WTC11 (cell line): ENCODE measurements around the gene ACTG2. TPM values are rescaled to one million over a fixed set of nuclear protein-coding genes. Genes with fewer than 3 reads are reported as not detected.

Experiments used
- ATAC-seq: fragments of 200-7000 bp; cut with Tn5 transposase; 2 replicates; pipeline ENCODE4 v1.10.0; 2021; ENCODE audit warnings: mild to moderate bottlenecking, moderate library complexity
- CTCF ChIA-PET: fragments of 300-600 bp; sonication (Branson Sonifier 250); formaldehyde crosslinking; loops from one replicate; lab custom pipeline; 2021; ENCODE audit warnings: antibody characterized with exemption; lab: Charles Lee
- POLR2A ChIA-PET: fragments of 350-600 bp; sonication (Branson Sonifier 250); formaldehyde crosslinking; loops from one replicate; lab custom pipeline; 2021; ENCODE audit warnings: antibody characterized with exemption; lab: Charles Lee
- DNase-seq: peaks from one replicate; pipeline ENCODE4 v3.0.0; 2021; ENCODE audit warnings: low spot score
- H3K27ac Mint-ChIP-seq: 2 replicates; pipeline ENCODE4 v1.8.0; 2021; ENCODE audit warnings: mixed read lengths
- H3K27me3 Mint-ChIP-seq: 2 replicates; pipeline ENCODE4 v1.8.0; 2021; ENCODE audit warnings: low read depth, mild to moderate bottlenecking, moderate library complexity, mixed read lengths
- H3K36me3 Mint-ChIP-seq: 2 replicates; pipeline ENCODE4 v1.8.0; 2021; ENCODE audit warnings: mixed read lengths
- H3K4me1 Mint-ChIP-seq: 2 replicates; pipeline ENCODE4 v1.8.0; 2022; ENCODE audit warnings: mixed read lengths
- H3K4me3 Mint-ChIP-seq: 2 replicates; pipeline ENCODE4 v1.8.0; 2021; ENCODE audit warnings: mild to moderate bottlenecking, moderate library complexity, mixed read lengths
- H3K9me3 Mint-ChIP-seq: 2 replicates; pipeline ENCODE4 v1.8.0; 2021; ENCODE audit warnings: mixed read lengths
- ARID4B ChIP-seq: sonication (generic); formaldehyde crosslinking; IDR thresholded peaks from 2 replicates; pipeline ENCODE4 v1.8.0; 2023; ENCODE audit warnings: missing genetic modification reagents, mild to moderate bottlenecking, borderline replicate concordance
- CREB1 ChIP-seq: sonication (generic); formaldehyde crosslinking; IDR thresholded peaks from 2 replicates; pipeline ENCODE4 v1.8.0; 2023; ENCODE audit warnings: mild to moderate bottlenecking, missing genetic modification reagents
- ELF4 ChIP-seq: sonication (generic); formaldehyde crosslinking; IDR thresholded peaks from 2 replicates; pipeline ENCODE4 v1.8.1; 2022; ENCODE audit warnings: low read depth, mild to moderate bottlenecking, moderate library complexity, missing genetic modification reagents
- EMX1 ChIP-seq: fragments of 250-450 bp; sonication (Bioruptor Pico); IDR thresholded peaks from 2 replicates; pipeline ENCODE4 v1.8.0; 2021; ENCODE audit warnings: mild to moderate bottlenecking
- FOXP4 ChIP-seq: sonication (generic); formaldehyde crosslinking; IDR thresholded peaks from 2 replicates; pipeline ENCODE4 v1.8.0; 2022; ENCODE audit warnings: mild to moderate bottlenecking, missing genetic modification reagents
- MLX ChIP-seq: sonication (generic); formaldehyde crosslinking; IDR thresholded peaks from 2 replicates; pipeline ENCODE4 v1.8.1; 2023; ENCODE audit warnings: mild to moderate bottlenecking, missing genetic modification reagents, moderate library complexity
- NFYB ChIP-seq: sonication (generic); formaldehyde crosslinking; conservative IDR thresholded peaks from 2 replicates; pipeline ENCODE4 v1.8.0; 2022; ENCODE audit warnings: low read depth, missing genetic modification reagents
- PREB ChIP-seq: sonication (generic); formaldehyde crosslinking; IDR thresholded peaks from 2 replicates; pipeline ENCODE4 v1.8.1; 2022; ENCODE audit warnings: mild to moderate bottlenecking, missing genetic modification reagents, moderate library complexity, borderline replicate concordance
- USF1 ChIP-seq: sonication (generic); formaldehyde crosslinking; IDR thresholded peaks from 2 replicates; pipeline ENCODE4 v1.8.0; 2022; ENCODE audit warnings: mild to moderate bottlenecking, missing genetic modification reagents
- ZNF219 ChIP-seq: sonication (generic); formaldehyde crosslinking; IDR thresholded peaks from 2 replicates; pipeline ENCODE4 v1.8.0; 2023; ENCODE audit warnings: missing genetic modification reagents, mild to moderate bottlenecking, borderline replicate concordance
- ZNF232 ChIP-seq: sonication (generic); formaldehyde crosslinking; IDR thresholded peaks from 2 replicates; pipeline ENCODE4 v1.8.0; 2022; ENCODE audit warnings: mild to moderate bottlenecking, missing genetic modification reagents
- ZNF281 ChIP-seq: sonication (generic); formaldehyde crosslinking; IDR thresholded peaks from 2 replicates; pipeline ENCODE4 v1.8.0; 2023; ENCODE audit warnings: mild to moderate bottlenecking, missing genetic modification reagents
- total RNA-seq: library from RNA; stranded (reverse); gene quantifications from 3 replicates; pipeline ENCODE4 v1.2.3, GENCODE V29; 2021

The ACTG2 gene
- total RNA-seq, 1 experiment from 2014 or later = 2.7 TPM

- TF ChIP-seq PREB (CRISPR knock-in tag) (no peak), ZNF281 (CRISPR knock-in tag) (no peak), USF1 (CRISPR knock-in tag) (no peak), MLX (no peak), ARID4B (CRISPR knock-in tag) (no peak), NFYB (no peak), EMX1 (CRISPR knock-in tag) (no peak), ZNF232 (CRISPR knock-in tag) (no peak), FOXP4 (CRISPR knock-in tag) (no peak), CREB1 (CRISPR knock-in tag) (no peak)
Observed at GRCh38 chr2:73933194-73933593, 40.4 kb downstream of the ACTG2 start (continued).

GRCh38 chr2:73935641-73936040 lies 42.8 kb downstream of the ACTG2 start:
- TF ChIP-seq ELF4 (CRISPR knock-in tag) (no peak), ZNF219 (CRISPR knock-in tag) (no peak), PREB (CRISPR knock-in tag) (no peak)
- POLR2A ChIA-PET = no interaction called here
- ATAC-seq = no peak

More at GRCh38 chr2:73935641-73936040, 42.8 kb downstream of the ACTG2 start:
- no peak for DNase-seq
- no peak overlapping the region for H3K4me3 Mint-ChIP-seq
- no peaks in the 10 kb centered on the region for H3K27me3 Mint-ChIP-seq
- peaks cover 5% of the 10 kb centered on the region; the same call in 1 of the 2 replicates for H3K36me3 Mint-ChIP-seq
- peaks cover 4% of the 10 kb centered on the region; the same call in 1 of the 2 replicates for H3K4me1 Mint-ChIP-seq
- CTCF ChIA-PET = no interaction called here
- no peak overlapping the region for H3K27ac Mint-ChIP-seq
- no peaks in the 10 kb centered on the region for H3K9me3 Mint-ChIP-seq
